ENCODE measurements around the gene ABAT. TPM values are rescaled to one million over a fixed set of nuclear protein-coding genes. Genes with fewer than 3 reads are reported as not detected.

Gene ABAT
- total RNA-seq, 1 experiment from 2014 or later = 4.7 TPM

DNA sequence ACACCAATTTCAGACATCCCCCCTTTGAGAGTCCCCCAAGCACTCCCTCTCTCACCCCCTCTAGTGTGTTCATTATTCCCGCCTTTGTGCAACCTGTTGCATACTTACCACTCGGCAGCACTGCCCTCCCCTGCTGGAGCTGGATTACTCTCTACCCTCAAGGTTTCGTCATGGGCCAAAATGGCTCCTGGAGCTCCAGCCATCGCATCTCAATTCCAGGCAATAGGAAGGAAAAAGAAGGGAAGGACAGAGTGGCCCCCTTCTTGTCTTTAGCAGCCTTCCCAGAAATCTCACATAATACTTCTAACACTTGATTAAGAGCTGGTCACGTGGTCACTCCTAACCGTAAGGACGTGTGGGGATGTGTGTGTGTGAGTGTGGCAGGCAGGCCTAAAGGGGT, 102.8 kb downstream of the ABAT start:
- H3K9me2 ChIP-seq (ENCODE audit: insufficient read depth) = no peaks in the 10 kb centered on the region
- H4K20me1 ChIP-seq (ENCODE audit: insufficient read depth) = no peaks in the 10 kb centered on the region
- no peak overlapping the region for H3K4me2 ChIP-seq (ENCODE audit: low read length)
- no peak overlapping the region for H3K9ac ChIP-seq (ENCODE audit: low read length)
- H3K27ac ChIP-seq (ENCODE audit: low read depth, low read length) = no peak overlapping the region
- CTCF ChIA-PET = no interaction called here
- H3K36me3 ChIP-seq (ENCODE audit: control insufficient read depth in 1 of 2, insufficient read depth in 2 of 2, low read length in 2 of 2) = no peaks in the 10 kb centered on the region
- no peak for ATAC-seq
- no peaks in the 10 kb centered on the region for H3K79me2 ChIP-seq (ENCODE audit: insufficient read depth, low read length)
- RAD21 ChIA-PET (ENCODE audit: low non-redundant PET in 1 of 2, low total read pairs in 2 of 2, uncharacterized antibody in 2 of 2, unreplicated experiment in 2 of 2) = no interaction called here
- no peak overlapping the region for H2AFZ ChIP-seq (ENCODE audit: low read depth, low read length, poor library complexity, severe bottlenecking)
- no peaks in the 10 kb centered on the region for H3K9me3 ChIP-seq (ENCODE audit: control insufficient read depth in 1 of 2, insufficient read depth in 1 of 2, low read depth in 1 of 2, low read length in 2 of 2)
- H3K4me1 ChIP-seq (ENCODE audit: control insufficient read depth in 1 of 2, insufficient read depth in 2 of 2, low read length in 2 of 2) = no peaks in the 10 kb centered on the region
- intact Hi-C loops (cut with micrococcal nuclease) = no loop called here
- TF ChIP-seq CBX3 (IDR thresholded peaks at IDR 0.05; ENCODE audit: low read depth) (no peak), POLR2AphosphoS5 (IDR thresholded peaks at IDR 0.05; ENCODE audit: low read depth, low read length) (no peak), TCF7L2 (IDR thresholded peaks at IDR 0.05; ENCODE audit: borderline replicate concordance, extremely low read depth, insufficient read depth, insufficient read length) (no peak), FOSL1 (IDR thresholded peaks at IDR 0.05; ENCODE audit: low read depth) (no peak), RAD21 (IDR thresholded peaks at IDR 0.05; ENCODE audit: low read depth) (no peak), SP1 (IDR thresholded peaks at IDR 0.05; ENCODE audit: low read depth) (no peak), SIN3A (IDR thresholded peaks at IDR 0.05; ENCODE audit: low read depth) (no peak), EGR1 (IDR thresholded peaks at IDR 0.05; ENCODE audit: low read depth) (no peak), ZFX (IDR thresholded peaks at IDR 0.05) (no peak), YY1 (IDR thresholded peaks at IDR 0.05; ENCODE audit: extremely low read depth, insufficient replicate concordance, low read depth, low read length) (no peak), ZNF274 (IDR thresholded peaks at IDR 0.05; ENCODE audit: low read depth, low read length) (no peak)
- TF ChIP-seq, protein P1, sequence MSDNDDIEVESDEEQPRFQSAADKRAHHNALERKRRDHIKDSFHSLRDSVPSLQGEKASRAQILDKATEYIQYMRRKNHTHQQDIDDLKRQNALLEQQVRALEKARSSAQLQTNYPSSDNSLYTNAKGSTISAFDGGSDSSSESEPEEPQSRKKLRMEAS (IDR thresholded peaks at IDR 0.05) = no peak
- TF ChIP-seq, protein P2, sequence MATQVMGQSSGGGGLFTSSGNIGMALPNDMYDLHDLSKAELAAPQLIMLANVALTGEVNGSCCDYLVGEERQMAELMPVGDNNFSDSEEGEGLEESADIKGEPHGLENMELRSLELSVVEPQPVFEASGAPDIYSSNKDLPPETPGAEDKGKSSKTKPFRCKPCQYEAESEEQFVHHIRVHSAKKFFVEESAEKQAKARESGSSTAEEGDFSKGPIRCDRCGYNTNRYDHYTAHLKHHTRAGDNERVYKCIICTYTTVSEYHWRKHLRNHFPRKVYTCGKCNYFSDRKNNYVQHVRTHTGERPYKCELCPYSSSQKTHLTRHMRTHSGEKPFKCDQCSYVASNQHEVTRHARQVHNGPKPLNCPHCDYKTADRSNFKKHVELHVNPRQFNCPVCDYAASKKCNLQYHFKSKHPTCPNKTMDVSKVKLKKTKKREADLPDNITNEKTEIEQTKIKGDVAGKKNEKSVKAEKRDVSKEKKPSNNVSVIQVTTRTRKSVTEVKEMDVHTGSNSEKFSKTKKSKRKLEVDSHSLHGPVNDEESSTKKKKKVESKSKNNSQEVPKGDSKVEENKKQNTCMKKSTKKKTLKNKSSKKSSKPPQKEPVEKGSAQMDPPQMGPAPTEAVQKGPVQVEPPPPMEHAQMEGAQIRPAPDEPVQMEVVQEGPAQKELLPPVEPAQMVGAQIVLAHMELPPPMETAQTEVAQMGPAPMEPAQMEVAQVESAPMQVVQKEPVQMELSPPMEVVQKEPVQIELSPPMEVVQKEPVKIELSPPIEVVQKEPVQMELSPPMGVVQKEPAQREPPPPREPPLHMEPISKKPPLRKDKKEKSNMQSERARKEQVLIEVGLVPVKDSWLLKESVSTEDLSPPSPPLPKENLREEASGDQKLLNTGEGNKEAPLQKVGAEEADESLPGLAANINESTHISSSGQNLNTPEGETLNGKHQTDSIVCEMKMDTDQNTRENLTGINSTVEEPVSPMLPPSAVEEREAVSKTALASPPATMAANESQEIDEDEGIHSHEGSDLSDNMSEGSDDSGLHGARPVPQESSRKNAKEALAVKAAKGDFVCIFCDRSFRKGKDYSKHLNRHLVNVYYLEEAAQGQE (IDR thresholded peaks at IDR 0.05; ENCODE audit: low read depth) = no peak
- TF ChIP-seq, protein P3, sequence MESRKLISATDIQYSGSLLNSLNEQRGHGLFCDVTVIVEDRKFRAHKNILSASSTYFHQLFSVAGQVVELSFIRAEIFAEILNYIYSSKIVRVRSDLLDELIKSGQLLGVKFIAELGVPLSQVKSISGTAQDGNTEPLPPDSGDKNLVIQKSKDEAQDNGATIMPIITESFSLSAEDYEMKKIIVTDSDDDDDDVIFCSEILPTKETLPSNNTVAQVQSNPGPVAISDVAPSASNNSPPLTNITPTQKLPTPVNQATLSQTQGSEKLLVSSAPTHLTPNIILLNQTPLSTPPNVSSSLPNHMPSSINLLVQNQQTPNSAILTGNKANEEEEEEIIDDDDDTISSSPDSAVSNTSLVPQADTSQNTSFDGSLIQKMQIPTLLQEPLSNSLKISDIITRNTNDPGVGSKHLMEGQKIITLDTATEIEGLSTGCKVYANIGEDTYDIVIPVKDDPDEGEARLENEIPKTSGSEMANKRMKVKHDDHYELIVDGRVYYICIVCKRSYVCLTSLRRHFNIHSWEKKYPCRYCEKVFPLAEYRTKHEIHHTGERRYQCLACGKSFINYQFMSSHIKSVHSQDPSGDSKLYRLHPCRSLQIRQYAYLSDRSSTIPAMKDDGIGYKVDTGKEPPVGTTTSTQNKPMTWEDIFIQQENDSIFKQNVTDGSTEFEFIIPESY (IDR thresholded peaks at IDR 0.05; ENCODE audit: extremely low read depth, insufficient replicate concordance, low read length) = no peak
- TF ChIP-seq, protein P4, sequence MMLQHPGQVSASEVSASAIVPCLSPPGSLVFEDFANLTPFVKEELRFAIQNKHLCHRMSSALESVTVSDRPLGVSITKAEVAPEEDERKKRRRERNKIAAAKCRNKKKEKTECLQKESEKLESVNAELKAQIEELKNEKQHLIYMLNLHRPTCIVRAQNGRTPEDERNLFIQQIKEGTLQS (IDR thresholded peaks at IDR 0.05) = no peak
- BruUV-seq (replicated peaks) = no TSS peak
- no peak for DNase-seq (ENCODE audit: low read depth, low spot score)
- POLR2A ChIA-PET = no interaction called here
- H3K27me3 ChIP-seq (ENCODE audit: insufficient read depth, low read length) = no peaks in the 10 kb centered on the region
- H3K4me3 ChIP-seq (replicated peaks in 1 of 2; ENCODE audit: low read depth in 1 of 2, low read length in 2 of 2) = no peak overlapping the region
